Central memory CD4-positive, alpha-beta T cell (primary cell): ENCODE data around the gene DNAJA4.

Source experiments
- DNase-seq: peaks from one replicate; pipeline ENCODE4 v3.0.0; 2022

The DNAJA4 gene

GRCh38 chr15:78282324-78282723 lies 18.0 kb downstream of the DNAJA4 start:
- DNase-seq = no peak

DNA sequence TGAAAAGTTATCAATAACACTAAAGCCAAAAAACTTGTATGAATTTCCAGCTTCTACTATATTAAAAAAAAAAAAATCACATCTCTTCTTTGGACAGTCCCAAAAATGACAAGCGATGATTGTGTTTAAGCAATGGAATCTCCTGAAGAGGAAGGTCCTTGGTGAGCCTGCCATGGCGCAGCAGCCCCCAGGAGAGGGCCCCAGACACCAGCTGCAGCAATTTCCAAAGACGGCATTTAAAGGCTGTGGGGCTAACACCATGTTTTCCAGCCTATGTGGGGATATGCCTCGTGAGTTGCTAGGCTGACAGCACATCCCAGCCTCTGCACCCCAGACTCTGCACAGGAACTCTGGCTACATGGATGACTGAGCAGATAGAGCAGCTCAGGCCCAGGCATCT lies 20.4 kb downstream of the DNAJA4 start:
- no peak for DNase-seq

DNA sequence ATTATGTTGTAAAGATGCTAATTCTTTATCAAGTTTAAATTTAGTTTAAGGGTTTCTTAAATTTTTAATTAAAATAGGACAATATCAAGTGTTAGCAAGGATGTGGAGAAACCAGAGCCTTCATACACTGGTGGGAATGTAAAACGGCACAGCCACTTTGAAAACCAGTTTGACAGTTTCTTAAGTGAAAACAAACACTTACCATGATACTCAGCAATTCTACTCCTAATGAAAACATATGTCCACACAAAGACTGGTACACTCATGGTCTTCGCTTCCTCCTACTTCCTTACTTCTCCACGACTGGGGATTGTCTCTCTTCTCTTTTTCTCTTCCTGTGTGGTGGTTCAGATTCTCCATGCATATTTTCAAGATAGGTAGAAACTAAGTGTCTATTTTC lies 25.9 kb downstream of the DNAJA4 start:
- DNase-seq = no peak

DNA sequence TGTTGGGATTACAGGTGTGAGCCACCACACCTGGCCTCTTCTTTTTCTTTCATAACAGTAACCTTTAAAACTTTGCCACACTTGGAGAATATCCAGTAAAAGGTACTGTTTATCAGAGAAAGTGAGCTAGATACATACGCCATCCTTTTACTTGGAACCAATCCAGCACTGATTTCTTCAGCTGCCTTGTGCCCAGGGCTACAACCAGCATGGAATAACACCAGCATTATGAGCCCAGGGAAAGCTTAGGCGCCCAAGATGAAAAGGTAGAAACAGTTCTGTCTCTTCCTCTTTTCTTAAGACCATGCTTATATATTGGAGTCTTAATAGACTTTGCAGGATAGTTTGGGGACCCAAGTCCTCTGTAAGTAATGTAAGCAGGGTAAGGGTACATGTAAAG lies 26.7 kb downstream of the DNAJA4 start:
- no peak for DNase-seq

GRCh38 chr15:78291698-78292097 lies 27.3 kb downstream of the DNAJA4 start:
- DNase-seq = no peak

DNA sequence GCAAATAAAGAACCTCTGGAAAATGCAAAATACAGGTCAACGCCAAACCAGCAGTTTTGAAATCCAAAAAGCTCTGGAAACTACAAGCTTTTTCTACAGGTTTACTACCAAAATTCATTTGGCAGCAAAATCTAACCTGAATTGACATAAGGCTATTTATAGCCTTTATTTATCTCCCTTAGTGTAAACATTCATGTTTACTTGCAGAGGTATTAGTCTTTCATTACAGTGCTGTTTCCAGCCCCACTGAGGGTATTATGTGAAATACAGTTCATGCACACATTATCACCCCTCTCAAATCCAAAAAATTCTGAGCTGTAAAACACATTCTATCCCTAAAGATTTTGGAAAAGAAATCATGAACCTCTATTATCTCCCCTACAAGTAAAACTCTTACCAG lies 27.9 kb downstream of the DNAJA4 start:
- DNase-seq = no peak

DNA sequence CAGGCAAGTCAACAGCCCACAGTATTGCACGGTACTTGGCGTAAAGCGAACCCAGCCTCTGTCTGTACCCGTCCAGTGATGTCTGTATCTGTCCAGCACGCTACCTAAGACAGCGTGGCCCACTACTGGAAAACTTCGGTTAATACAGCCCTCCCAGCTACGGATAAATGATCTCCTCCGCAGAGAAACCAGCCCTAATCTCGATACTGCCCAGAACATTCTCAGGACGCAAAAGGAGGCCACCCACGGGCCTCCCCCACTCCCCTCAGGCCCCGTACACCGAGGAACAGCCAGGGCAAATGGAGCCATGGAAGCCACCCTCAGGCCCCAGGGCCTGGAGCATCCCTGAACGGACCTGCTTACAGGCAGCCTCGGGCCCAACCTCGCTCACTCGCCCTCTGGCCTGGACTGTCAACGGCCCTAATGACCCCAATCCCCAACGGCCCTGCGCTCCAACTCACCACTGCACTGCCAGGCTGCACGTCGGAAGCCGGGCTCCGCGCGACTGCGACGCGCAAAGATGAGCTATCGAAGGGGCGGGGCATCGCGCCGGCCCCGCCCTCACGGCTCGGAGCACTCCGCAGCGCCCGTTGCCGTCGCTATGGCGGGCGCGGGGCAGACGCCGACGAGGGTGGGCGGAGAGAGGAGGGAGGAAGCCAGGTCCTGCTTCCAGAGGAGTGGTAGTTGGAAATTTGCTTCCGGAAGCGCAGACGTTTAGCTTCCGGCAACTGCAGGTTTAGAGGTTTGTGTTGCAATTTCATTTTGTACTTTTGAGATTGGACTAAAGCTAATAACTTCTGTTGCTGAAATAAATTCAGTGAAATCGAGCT lies 35.0 kb downstream of the DNAJA4 start, which contains the start of gene SKIC8:
TSS of gene SKIC8 (minus strand) at position 509 of the 830 bp plus-strand sequence. CDS start 3,923 bp downstream, outside the sequence.
- DNase-seq = peak; percentile 89

DNA sequence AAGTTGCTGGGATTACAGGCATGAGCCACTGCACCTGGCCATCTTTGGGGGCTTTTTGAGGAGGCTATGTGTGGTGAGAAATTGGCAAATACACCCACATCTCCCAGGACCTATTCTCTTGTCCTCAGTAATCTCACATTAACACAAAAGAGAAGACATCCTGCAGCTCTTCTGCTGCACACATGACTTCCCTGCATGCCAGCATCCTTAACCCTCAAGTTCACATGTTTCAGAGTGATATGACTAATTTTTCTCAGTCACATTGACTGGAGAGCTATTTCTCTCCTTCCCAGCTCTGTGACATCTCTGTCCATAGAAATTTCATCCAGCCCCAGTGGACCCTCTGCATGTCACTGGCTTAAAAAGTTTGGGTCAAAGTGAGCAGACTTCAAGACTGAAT lies 37.0 kb downstream of the DNAJA4 start:
- DNase-seq = no peak

GRCh38 chr15:78301828-78302227 lies 37.5 kb downstream of the DNAJA4 start:
- DNase-seq = no peak

- DNase-seq = no peak
Observed at GRCh38 chr15:78302579-78303312, 38.4 kb downstream of the DNAJA4 start.

DNA sequence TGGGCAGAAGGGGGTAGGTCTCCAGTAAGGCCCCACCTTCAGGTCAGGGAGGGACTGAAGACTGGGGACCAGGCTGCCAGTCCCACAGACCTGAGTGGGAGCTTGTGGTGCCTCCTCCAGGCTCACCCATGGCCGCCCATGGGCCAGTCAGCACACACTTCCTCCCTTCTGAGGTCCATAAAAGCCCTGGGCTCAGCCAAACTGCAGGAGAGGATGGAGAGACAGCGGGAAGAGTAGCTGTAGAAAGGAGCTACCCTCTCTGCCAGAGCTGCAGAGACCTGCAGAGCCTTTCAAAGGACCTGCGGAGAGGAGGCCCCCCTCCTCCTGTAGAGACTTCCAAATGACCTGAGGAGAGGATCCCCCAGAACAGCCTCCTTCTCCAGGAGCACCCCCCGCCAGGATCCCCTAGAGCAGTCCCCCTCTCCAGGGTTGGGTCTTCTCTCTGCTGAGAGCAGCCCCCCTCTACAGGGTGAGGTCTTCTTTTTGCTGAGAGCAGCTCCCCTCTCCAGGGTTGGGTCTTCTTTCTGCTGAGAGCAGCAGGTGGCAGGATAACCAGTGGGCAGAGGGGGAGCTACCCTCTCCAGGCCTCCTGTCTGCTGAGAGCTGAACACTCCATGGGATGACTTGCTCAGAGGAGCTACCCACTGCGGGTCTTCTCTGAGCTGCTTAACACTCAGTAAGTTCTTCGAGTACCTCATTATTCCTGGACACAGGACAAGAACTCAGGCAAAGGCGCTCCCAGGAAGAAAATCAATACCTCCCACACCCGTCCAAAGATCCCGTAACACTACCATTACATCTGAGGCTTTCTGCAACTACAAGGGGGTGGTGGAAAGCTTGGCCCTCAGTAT lies 40.1 kb downstream of the DNAJA4 start:
- no peak for DNase-seq

GRCh38 chr15:78306176-78306774 lies 41.9 kb downstream of the DNAJA4 start:
- DNase-seq = no peak

- no peak for DNase-seq
Observed at GRCh38 chr15:78307976-78308375, 43.6 kb downstream of the DNAJA4 start.

DNA sequence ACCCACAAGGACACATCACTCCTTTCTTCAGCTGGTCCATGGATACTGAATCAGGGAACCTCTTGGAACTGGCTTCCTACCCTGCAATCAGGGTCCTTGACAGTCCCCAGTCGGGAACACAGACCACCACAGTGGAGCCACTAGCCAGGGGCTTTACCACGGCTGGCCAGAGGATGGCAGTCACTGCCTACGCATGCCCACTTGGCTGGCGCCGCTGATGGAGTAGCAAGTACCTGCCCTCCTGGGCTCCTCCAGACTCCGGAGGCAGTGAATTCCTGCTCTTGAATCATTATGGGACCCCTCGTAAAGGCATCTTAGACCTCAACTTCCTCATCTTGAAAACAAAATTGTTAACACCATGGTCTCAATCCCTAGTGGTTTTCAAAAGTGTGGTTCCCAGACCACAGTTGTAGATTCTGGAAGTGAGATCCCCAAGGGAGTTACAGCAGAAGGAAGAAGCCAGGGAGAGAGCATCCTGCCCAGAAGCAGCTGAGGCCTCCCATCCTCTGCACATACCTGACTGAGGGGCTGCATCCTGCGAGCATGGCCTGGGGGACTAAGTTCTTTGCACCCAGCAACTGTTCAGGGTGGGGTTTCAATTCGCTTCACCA lies 44.2 kb downstream of the DNAJA4 start:
- peak; percentile 3 for DNase-seq

- no peak for DNase-seq
Observed at GRCh38 chr15:78311292-78311691, 46.9 kb downstream of the DNAJA4 start.

DNA sequence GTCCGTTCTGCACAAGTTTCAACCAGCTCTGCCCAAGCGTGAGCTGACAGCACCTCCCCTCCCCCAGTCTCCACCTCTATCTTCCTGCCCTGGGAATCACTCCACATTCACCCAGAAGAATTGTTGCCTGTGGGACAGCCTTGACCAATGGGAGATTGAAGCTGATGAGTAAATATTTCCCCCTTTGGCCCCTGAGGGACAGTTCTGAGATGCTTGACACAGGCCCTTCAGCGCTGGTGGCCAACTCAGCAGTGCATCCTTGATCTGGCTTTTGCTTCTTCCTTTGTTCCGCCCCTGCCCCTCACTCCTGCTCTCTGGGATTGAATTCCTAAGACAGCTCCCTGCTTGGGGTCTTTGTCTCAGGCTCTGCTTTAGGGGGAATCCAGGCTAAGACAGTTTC lies 48.2 kb downstream of the DNAJA4 start:
- no peak for DNase-seq

DNA sequence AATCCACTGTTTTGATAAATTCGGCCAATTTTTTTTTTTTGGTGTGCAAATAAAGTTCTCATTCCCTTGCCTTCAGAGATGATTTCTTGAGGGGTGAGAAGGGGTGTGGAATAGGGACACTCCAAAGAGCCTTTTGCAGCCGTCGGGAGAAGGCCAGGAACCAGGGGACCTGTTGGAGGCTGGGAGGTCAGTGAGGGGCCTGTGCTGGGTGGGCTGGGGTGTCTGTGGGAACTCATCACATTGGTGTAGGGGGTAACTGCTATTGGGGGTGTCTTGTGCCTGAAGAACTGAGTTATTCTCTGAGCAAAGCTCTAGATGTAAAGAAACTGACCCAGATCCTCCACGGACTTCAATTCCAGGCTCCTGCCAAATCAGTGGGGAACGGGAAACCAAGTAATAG lies 48.6 kb downstream of the DNAJA4 start:
- no peak for DNase-seq

DNA sequence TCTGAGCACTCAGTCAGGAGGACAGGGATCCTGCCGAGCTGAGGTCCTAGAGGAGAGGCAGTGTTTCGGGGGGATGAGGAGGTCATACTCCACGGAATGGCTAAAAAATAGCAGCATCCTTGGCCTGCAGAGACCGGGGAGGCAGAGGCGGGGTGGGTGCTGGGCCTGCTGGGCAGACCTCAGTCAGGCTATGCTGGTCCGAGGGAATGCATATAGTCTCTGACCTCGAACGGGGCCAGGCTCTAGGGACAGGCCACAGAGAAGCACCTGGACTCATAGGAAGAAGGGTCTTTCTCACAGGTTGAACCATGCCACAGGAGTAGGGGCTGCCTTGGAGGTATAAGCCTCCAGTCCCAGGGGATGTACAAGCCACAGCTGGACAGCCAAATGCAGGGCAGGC lies 49.0 kb downstream of the DNAJA4 start:
- DNase-seq = no peak

GRCh38 chr15:78314181-78314581 lies 49.8 kb downstream of the DNAJA4 start:
- no peak for DNase-seq

DNA sequence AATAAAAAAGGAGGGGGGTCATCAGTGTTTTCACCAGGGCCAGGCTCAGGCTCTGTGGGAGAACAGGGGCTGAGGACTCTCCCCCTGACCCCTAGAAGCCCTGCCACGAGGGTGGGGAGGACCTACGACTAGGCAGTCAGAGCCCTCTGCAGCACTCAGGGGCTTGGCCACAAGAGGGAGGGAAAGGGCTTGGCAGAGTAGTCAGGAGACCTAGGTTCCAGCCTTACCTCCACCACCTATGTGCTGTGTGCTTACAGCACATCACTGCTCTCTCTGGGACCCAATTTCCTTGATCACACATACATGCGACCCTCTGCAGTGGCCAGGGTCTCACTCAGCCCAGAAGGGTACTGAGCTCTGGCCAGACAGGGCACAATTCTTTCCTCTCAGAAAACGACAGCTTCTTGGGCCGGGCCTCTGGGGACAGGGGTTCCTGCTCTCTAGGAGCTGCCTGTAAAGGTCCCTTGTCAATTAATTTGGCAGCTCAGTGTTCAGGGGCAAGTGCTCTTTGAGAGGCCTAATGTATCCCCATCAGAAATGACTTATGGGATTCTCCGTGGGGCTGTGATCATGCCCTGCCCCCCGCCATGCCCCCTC lies 51.4 kb downstream of the DNAJA4 start:
- DNase-seq = no peak

DNA sequence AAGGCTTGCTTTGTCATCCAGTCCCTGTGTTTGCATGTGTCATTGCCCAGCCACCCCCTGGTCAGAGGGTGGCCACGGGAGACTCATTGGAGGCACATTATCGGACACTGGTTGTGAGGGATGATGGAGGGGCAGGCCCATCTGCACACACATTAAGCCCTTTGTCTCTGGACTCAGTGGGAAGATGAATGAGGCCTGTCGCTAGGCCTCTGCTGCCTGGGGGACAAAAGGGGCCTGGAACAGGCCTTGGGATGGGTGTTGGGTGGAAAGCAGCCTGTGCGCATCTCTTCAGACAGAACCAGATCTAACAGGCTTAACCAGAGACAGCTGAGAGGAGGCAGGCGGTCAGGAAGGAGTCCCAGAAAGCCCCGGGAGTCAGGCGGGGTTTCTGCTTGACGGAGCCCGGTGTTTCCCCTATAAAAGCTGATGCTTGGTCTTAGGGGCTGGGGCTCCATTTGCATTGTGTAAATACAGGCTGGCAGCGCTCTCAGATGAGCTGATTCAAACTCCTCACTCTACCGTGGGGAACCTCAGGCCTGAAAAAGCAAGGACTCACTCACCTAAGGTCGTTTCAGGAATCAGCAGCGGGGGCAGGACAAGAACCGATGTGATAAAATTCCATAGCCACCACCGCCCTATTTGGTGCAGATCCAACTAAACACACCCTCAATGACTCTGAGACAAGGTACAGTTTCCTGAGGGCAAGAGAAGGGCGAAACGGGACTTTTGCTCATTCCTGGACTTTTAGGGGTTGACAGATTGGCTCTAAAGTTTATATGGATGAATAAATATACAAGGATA lies 52.1 kb downstream of the DNAJA4 start:
- DNase-seq = no peak
